GM18907 (cell line): Measurements from ENCODE around the gene VAV2.

Experiments used
- ATAC-seq: cut with Tn5 transposase; IDR thresholded peaks from one replicate; pipeline ENCODE4 v1.9.1; 2021; ENCODE audit warnings: mild to moderate bottlenecking, moderate library complexity; ENCODE audit not compliant: unreplicated experiment

Gene VAV2

DNA sequence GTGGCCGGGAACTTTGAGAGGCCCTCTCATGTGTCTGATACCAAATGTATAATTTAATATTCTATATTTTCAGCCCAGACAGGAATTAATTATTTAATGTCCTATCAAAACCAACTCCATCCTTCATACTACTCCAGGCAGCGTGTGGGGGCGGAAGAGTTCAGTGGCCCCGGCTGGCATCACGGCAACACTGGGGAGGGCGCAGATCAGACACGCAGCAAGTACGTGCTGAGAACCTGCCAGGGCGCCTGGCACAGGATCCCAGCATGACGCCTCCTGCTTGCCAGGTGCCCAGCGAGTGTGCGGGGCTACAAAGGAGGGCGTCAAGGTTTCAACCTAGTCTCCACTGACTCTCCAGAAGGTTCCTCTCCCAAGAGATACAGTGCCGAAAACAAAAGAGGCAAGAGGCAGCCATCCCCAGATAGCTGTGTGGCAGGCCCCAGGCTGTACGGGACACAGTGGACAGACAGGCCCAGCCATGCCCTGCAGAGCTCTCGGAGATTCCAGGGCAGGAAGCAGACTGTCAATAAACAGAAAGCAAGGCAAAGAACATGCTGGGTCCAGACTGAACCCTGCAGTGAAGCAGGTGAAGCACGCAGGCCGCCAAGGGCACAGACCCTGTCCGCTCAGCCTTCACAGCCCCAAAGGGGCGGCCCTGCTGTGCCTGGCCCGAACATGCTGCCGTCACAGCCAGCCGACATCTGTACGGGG is 110.3 kb downstream of the VAV2 start:
- no peak for ATAC-seq

GRCh38 chr9:133880851-133881661 is 111.1 kb downstream of the VAV2 start:
- no peak for ATAC-seq

DNA sequence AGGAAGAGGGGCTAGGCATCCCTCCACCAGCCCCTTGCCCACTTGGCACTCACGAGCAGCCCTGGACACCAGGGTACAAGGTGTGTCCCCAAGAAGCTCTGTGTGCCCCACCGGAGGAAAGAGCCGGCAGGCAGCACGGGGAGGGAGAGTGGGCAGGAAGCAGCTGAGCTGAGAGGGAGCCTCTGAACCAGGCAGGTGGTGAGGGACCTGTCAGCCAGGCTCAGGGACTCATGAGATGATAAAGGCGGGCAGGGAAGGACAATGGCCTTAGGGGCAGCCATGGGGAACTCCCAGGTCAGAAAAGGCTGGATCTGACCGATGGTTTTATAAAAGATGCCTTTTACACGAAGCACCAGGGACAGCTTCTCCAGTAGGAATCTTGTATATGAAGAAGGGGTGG is 112.0 kb downstream of the VAV2 start:
- no peak for ATAC-seq

GRCh38 chr9:133879615-133880014 is 112.5 kb downstream of the VAV2 start:
- ATAC-seq = no peak

- ATAC-seq = no peak
Observed at GRCh38 chr9:133878402-133878801, 113.7 kb downstream of the VAV2 start.

- ATAC-seq = no peak
Observed at GRCh38 chr9:133877967-133878366, 114.2 kb downstream of the VAV2 start.

DNA sequence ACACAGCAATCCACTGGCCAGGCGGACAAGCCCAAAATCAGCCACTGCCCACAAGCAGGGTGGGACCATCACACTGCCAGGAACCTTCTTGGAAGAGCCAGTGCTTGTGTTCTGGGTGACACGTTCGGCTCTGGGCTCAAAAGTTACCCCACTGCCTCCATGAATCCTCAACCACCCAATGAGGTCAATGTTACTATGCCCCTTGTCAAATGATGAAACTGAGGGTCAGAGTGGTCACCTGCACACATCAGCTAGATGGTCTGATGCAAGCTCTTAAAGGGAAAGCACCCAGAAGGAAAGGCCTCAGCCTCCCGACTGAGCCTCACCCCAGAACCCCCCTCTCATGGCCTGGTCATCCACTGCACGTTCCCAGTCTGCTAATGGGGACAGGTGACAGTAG is 114.8 kb downstream of the VAV2 start:
- no peak for ATAC-seq

DNA sequence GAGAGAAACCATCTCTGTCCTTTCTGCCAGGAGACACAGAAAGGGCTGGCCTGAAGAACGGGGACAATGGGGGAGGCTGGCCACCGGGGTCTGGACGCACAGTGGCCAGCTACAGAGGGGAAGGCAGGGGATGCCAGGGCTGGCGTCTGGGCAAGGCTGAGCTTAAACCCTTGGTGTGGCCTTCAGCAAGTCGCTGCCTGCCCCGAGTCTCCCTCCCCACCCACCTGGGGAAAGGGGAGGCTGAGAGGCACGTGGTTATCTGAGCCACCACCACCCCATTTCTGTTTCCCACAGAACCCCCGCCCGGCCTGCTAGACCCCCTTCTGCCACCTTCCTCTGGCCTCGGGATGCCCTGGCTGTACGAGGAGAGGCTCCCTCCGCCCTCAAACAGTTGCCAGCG is 115.3 kb downstream of the VAV2 start:
- no peak for ATAC-seq

- no peak for ATAC-seq
Observed at GRCh38 chr9:133876144-133876543, 116.0 kb downstream of the VAV2 start.

GRCh38 chr9:133875131-133875530 is 117.0 kb downstream of the VAV2 start:
- ATAC-seq = no peak

DNA sequence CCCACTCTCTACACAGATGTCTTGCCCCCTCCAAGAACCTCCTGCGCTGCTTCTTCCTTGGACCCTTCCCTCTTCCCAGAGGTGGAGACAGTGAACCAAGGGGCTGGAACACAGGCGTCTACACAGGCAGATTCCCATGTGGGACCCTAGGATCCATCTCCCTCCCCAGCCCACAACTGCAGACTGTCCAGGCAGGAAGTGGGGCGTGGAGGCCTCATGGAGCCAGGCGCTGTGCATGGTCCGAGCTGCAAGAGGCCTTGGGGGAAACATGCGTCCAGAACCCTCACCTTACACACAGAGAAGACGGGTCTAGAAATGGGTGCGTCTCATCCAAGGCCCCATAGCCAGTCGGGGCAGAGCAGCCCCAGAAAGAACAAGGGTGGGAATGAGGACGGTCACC is 117.5 kb downstream of the VAV2 start:
- no peak for ATAC-seq

- no peak for ATAC-seq
Observed at GRCh38 chr9:133874060-133874657, 118.0 kb downstream of the VAV2 start.

- ATAC-seq = no peak
Observed at GRCh38 chr9:133873461-133873891, 118.6 kb downstream of the VAV2 start.

DNA sequence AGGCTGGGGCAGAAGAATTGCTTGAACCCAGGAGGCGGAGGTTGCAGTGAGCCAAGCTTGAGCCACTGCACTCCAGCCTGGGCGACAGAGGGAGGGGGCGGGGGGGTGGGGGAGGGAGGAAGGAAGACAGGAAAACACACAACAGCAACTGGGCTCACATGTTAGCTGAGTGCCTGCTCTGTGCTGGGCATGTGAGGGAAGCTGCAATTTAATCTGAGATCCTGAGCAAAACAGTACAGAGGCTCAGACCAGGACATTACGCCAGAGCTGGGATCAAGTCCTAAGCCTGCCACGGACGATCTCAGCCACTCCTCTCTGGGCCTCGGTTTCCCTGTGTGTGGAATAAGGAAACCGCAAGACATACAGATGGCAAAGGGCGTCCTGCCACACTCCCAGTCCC is 119.1 kb downstream of the VAV2 start:
- ATAC-seq = no peak

DNA sequence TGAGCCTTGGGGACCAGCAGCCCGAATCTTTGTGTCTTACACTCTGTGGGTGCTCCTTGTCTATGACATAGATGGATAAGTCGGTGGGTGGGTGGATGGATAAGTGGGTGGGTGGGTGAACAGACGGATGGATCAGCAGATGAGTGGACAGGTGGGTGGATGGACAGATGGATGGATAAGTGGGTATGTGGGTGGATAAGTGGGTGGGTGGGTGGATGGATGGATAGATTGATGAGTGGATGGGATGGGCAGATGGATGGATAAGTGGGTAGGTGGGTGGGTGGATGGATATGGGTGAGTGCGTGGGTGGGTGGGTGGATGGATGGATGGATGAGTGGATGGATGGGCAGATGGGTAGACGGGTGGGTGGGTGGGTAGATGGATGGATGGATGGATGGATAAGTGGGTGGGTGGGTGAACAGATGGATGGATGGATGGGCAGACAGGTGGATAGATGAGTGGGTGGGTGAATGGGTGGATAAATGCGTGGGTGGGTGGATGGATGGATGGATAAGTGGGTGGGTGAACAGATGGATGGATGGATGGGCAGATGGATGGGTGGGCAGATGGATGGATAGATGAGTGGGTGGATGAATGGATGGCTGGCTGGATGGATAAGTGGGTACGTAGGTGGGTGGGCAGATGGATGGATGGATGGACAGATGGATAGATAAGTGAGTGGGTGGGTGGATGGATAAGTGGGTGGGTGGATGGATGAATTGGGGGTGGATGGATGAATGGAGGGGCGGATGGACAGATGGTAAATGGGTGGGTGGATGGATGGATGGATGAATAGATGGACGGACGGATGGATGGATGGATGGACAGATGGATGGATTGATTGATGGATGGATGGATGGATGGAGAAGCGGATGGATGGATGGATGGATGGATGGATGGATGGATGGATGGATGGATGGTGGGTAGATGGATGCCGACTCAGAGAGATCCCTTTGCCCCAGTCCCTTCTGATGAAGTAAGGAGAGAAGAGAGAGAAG is 121.2 kb downstream of the VAV2 start:
- no peak for ATAC-seq

DNA sequence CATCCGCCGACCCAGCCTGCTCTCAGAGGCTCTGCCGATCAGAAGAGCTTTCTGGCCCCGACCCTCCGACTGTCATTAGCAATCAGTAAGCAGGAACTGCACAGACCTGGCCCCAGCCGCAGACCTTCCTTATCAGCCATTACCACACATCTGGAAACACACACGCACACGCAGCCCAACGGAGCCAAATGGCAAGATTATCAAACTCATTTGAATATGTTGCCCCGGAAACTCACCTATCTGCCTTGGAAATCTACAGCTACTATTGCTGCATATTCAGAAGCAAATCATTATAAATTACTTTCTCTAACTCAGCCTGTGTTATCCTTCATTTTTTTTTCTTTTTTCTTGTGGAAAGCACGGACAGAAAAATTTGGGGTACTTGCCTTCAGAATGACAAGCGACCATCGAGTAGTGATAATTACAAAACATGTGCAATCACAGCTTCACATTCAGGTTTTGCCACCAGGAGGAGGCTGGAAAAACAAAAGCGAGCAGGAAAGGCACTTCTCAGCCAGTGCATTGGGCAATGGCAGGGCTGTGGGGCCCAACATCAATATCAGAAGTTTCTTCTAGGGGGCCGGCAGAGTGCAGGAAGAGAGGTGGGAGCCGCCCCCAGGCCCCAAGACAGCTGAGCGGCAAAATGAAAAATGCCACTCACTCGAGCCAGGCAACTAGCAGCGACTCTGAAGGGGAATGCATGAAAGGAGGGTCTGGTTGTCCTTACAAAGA is 122.3 kb downstream of the VAV2 start:
- ATAC-seq = no peak

GRCh38 chr9:133868203-133868602 is 123.9 kb downstream of the VAV2 start:
- no peak for ATAC-seq

GRCh38 chr9:133866946-133867345 is 125.2 kb downstream of the VAV2 start:
- ATAC-seq = no peak

DNA sequence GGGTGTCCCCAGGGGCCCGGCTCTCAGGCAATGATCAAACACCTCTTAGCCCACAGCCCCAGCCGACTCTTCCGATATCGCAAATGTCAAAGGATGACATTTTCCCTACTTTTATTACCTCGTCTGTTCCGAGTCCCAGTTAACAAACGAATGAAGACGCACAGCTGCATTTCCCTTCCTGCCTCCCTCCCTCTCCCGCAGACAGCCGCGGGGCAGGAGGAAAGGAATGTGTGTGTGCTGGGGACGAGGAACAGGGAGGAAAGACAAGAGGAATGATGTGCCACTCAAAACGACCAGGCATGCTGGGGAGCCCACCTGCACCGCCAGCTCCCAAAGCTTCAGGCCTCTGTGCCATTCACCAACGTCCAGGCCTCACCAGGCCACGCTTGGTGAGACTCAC is 128.1 kb downstream of the VAV2 start:
- ATAC-seq = no peak

GRCh38 chr9:133863257-133863592 is 128.9 kb downstream of the VAV2 start:
- ATAC-seq = no peak
